Hematopoietic multipotent progenitor cell treated with erythropoietin and hydrocortisone succinate and interleukin-3 and kit ligand, for 17 days (in vitro differentiated cells): ENCODE data around the gene CFAP69.

Source experiments
- DNase-seq: peaks from one replicate; pipeline ENCODE4 v3.0.0-alpha.2; 2015; ENCODE audit warnings: low spot score

The CFAP69 gene, protein sequence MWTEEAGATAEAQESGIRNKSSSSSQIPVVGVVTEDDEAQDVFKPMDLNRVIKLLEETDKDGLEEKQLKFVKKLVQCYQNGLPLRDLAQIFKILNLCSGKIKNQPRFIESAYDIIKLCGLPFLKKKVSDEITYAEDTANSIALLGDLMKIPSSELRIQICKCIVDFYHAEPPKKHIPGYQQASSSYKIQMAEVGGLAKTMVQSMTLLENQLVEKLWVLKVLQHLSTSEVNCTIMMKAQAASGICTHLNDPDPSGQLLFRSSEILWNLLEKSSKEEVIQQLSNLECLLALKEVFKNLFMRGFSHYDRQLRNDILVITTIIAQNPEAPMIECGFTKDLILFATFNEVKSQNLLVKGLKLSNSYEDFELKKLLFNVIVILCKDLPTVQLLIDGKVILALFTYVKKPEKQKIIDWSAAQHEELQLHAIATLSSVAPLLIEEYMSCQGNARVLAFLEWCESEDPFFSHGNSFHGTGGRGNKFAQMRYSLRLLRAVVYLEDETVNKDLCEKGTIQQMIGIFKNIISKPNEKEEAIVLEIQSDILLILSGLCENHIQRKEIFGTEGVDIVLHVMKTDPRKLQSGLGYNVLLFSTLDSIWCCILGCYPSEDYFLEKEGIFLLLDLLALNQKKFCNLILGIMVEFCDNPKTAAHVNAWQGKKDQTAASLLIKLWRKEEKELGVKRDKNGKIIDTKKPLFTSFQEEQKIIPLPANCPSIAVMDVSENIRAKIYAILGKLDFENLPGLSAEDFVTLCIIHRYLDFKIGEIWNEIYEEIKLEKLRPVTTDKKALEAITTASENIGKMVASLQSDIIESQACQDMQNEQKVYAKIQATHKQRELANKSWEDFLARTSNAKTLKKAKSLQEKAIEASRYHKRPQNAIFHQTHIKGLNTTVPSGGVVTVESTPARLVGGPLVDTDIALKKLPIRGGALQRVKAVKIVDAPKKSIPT

DNA sequence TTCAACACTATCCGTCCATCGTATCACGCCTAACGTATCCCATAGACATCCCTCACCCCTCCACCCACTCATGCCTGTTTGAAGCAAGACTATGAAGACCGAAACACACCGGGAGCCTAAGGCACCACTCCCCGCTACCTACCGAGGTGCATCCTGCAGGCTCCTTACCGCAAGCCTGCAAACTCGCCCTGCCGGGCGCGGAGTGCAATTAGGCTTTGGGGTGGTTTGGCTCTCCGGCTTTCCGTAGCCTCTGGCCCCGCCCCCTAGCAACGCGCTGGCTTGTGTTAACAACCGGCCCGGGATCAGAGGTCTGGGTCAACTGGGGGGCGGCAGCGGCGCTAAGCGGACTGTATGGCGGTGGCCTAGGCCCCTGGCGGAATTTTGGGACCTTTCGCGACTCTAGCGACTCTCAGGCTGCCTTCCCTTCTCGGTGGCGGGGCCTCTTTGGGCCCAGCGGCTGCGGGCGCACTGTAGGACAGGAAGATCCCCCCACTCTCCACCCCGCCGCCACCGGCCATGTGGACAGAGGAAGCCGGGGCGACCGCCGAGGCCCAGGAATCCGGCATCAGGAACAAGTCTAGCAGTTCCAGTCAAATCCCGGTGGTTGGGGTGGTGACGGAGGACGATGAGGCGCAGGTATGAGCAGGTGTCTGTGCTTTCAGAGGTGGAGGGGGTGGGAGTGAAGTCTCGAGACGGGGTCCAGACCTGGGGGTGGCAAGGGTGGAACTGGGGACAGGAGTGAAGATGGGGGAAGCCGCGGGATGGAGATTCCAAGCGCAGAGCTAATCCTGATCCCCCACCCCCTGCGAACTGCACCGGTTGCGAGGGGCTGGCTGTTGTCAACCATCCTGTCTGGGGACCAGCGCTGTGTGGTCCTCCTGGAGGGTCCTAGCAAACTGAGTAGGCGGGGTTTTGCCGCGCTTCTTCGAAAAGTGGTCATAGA, at the start of gene CFAP69:
Gene CFAP69 (plus strand): TSS at position 266 of the 943 bp plus-strand sequence. CDS start 251 bp downstream, at position 517.
- DNase-seq: peak; percentile 37

- no peak for DNase-seq
Observed at GRCh38 chr7:90201500-90202195, 43.3 kb upstream of the CFAP69 start.

DNA sequence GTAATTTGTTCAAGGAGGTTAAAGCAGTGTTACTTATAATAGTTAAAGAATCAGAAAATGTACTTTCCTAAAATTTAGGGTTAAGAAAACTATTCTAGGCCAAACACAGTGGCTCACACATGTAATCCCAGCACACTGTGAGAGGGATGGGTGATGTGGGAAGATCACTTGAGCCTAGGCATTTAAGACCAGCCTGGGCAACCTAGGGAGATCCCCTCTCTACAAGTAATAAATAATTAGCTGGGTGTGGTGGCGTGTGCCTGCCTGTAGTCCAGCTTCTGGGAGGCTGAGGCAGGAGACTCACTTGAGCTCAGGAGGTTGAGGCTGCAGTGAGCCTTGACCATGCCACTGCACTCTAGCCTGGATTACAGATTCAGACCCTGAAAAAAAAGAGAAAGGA, 37.0 kb upstream of the CFAP69 start:
- DNase-seq: no peak

DNA sequence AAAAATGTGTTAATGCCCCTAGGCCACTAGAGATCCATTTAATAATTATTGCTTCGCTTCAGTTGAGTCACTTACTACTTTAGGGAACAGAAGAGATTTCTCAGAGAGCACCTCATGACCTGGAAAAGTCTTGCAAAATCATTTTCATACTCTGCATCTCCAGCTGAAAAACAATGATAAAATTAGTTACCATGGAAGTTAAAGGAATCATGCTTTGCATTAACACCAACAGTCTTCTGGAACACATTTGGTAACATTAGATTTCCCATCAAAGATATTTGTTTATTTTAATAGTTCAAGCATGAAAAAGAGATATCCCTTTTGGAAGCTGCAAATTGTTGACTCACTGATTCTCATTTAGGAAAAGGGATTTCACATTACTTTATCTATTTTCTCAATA, 35.2 kb upstream of the CFAP69 start:
- DNase-seq: no peak

GRCh38 chr7:90210475-90210874, 34.5 kb upstream of the CFAP69 start:
- DNase-seq: no peak

- DNase-seq: no peak
Observed at GRCh38 chr7:90210981-90211380, 34.0 kb upstream of the CFAP69 start.

GRCh38 chr7:90211391-90212148, 33.4 kb upstream of the CFAP69 start, which contains the start of gene STEAP2:
Gene STEAP2 (plus strand): TSS chr7:90211740. CDS start chr7:90225083, 13,343 bp downstream.
- DNase-seq: no peak

DNA sequence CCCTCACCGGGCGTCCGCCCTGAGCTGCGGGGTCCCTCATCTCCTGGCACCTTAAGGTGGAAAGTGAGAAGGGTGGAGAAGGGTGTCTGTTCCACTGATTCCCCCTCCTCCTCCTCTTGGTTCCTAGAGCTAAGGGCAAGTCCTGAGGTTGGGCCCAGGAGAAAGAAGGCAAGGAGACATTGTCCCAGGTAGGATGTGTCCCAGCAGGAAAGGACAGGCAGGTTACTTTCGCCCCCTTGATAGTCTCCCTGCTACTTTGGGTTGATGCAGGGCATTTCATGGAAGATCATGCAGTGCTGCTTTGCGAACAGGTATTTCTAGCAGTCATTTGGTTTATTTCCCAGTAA, 32.9 kb upstream of the CFAP69 start:
- DNase-seq: no peak

DNA sequence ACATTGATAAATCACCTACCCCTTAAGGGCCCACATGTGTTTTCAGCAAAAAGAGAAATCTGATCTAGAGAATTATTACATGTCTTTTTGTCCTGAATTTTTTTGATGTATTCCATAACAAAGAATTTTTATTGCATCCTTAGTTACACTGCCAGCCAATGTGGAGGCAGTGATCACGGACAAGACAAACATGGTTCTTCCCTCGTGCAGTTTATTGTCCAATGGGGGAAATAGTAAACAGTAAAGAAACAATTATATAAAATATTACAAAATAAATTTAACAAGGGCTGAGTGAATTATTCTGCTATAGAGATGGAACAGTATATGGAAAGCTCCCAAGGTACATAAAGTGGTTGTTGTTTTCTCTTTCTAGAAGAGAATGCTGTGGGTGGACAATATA, 31.5 kb upstream of the CFAP69 start:
- no peak for DNase-seq

DNA sequence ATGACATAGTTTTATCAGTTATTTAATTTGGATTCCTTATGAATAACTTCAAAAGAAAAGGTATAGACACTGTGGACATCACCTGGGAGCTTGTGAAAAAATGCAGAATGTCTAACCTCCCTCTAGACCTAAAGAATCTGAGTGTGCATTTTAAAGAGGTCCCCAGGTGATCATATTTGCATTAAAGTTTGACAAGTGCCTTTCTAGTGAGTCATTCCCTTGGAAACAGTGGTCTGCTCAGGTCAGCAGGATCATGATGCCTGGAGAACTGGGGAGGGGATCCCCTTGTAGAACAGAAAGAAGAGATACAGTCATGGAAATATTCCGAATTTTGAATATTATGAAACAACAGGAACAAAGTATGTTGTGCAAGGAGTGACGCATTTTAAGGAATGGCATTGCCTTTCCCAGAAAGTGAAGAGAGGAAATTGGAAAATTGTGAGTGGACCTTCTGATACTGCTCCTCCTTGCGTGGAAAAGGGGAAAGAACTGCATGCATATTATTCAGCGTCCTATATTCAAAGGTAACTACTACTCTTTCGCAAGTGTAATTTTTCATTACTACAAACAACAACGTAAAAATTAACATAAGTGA, 28.8 kb upstream of the CFAP69 start:
- no peak for DNase-seq

DNA sequence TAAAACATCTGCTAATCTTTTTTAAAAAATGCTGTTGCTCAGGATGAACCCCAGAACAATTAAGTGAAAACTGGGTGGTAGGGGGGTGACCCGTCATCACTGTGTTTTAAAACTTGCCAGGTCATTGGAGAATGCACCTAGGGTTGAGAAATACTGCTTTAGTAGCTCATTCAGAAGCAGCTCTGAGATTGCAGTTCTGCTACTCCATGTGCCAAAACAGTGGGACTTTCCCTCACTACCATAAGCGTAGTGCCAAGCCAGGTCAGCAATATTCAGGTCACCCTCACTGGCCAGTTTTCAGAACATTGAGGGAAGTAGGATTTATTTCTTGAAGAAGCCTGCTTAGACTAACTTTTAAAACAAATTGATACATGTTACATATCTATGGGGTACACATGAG, 28.2 kb upstream of the CFAP69 start:
- DNase-seq: no peak

- no peak for DNase-seq
Observed at GRCh38 chr7:90222390-90222789, 22.6 kb upstream of the CFAP69 start.

DNA sequence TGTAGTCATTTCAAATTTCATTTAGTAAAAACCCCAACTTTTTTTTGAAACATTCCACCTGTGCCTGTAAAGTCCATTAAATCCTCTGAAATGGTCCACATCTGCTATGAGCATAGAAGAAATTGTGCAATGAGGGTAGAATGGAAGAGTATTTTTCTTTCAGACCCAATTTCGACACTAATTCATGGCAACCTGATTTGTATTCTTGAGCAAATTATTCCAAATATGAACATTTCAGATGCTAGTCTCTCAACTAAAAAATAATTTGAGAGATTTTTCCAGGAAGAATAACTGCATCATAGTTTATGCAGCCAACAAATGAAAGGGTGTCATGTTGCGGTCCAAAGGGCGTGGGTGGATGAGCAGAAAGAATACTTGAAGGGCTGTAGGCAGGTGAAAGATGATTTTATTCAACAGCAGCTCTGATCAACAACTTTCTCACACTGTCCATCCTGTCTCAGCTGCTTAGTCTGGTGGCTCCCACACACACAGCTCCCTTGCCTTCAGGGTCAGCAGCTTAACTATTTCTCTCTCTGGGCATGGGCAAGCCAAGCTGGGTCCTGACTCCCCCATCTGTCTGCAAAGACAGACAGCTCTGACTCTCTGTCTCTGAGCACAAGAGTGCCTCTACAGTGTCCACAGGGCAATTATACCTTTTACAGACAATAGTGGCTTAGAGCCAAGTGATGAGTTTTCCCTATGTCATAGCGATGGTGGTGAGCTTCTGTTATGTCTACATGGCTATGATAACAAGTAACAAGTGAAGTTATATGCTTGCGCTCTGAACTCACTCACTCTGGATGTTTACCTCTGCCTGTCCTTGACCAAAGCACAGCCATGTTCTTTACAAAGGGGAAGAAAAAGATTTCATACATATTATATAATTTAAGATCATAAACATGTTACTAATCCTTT, 21.9 kb upstream of the CFAP69 start:
- no peak for DNase-seq

DNA sequence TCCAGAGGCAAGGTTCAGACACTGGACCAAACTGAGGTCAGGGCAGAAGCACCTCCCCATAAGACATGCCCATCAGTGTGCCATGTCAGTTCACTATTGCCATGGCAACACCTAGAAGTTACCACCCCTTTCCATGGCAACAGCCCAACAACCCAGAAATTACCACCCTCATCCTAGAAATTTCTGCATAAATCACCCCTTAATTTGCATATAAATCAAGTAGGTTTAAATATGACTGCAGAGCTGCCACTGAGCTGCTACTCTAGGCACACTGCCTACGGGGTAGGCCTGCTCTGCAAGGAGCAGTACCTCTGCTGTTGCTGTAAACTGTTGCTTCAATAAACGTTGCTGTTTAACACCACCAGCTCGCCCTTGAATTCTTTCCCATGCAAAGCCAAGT, 20.8 kb upstream of the CFAP69 start:
- DNase-seq: no peak

- DNase-seq: no peak
Observed at GRCh38 chr7:90225181-90225580, 19.8 kb upstream of the CFAP69 start.

DNA sequence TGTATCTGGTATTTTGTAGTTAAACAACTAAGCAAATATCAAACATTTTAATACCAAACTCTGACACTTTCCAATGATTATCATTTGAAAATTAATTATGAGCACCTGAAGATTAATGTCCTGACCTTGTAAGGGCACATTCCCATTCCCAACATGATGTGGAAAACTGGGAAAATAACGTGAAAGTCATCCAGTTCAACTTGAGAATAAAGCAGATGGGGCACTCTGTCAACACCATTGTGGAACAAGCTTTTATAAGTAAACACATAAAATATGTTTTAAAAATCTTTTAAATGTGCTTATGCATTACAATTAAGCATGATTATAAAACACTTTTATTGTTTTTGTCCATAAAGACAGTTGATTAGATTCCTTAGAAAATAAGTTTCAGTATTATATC, 19.4 kb upstream of the CFAP69 start:
- no peak for DNase-seq

DNA sequence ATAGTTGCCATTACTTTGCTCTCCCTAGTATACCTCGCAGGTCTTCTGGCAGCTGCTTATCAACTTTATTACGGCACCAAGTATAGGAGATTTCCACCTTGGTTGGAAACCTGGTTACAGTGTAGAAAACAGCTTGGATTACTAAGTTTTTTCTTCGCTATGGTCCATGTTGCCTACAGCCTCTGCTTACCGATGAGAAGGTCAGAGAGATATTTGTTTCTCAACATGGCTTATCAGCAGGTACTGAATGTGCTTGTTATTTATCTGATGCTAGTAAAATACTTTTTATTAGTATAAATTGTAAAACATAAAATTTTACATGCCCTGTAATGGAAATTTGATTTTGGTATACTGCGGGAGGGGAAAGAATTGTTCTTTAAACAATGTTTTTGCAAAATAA, 17.7 kb upstream of the CFAP69 start:
- DNase-seq: no peak

DNA sequence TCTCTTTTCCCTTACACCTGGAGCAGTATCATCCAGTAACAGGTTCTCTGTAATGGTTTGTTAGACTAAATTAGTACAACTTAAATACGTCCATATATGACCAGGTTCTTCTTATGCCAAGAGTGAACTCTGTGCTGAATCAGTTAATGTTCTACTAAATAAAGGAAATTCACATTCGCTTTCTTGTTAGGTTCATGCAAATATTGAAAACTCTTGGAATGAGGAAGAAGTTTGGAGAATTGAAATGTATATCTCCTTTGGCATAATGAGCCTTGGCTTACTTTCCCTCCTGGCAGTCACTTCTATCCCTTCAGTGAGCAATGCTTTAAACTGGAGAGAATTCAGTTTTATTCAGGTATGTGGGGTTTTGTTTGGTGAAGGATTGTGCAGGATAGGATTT, 15.3 kb upstream of the CFAP69 start:
- DNase-seq: no peak

GRCh38 chr7:90230834-90231233, 14.1 kb upstream of the CFAP69 start:
- no peak for DNase-seq
